Spinal cord (tissue), 10 donors: ENCODE data around the gene HADHB. TPM values are rescaled to one million over a fixed set of nuclear protein-coding genes. Genes with fewer than 3 reads are reported as not detected.
A peak's percentile ranks its signal among the peaks of the same experiment; 100 is the strongest.
"Not testable (repeated sequence)": the region's sequence is repeated elsewhere in the genome, so short reads cannot be mapped to it uniquely, and the experiment has no call there.

Experiments used
- DNase-seq, 6 donors: peaks; one replicate each; pipeline versions ENCODE4 v3.0.0 to v3.0.0-alpha.2; 2013 to 2015; ENCODE audit warnings: low spot score in 6 of 6, low read depth in 4 of 6
- H3K27ac ChIP-seq: one replicate; pipeline ENCODE4 v1.5.1; 2013; ENCODE audit warnings: low read depth, low read length, control low read depth
- H3K27me3 ChIP-seq: one replicate; pipeline ENCODE4 v1.6.1; 2013; ENCODE audit warnings: low read length; ENCODE audit not compliant: control insufficient read depth, insufficient read depth
- H3K36me3 ChIP-seq: one replicate; pipeline ENCODE4 v1.6.1; 2013; ENCODE audit warnings: low read length; ENCODE audit not compliant: control insufficient read depth, insufficient read depth
- H3K4me1 ChIP-seq: one replicate; pipeline ENCODE4 v1.6.1; 2013; ENCODE audit warnings: low read length; ENCODE audit not compliant: control insufficient read depth, insufficient read depth
- H3K4me3 ChIP-seq: one replicate; pipeline ENCODE4 v1.5.1; 2013; ENCODE audit warnings: low read depth, low read length, control low read depth
- H3K9me3 ChIP-seq: one replicate; pipeline ENCODE4 v1.6.1; 2013; ENCODE audit warnings: low read length; ENCODE audit not compliant: control insufficient read depth, insufficient read depth
- WGBS: methylation state at CpG from one replicate; pipeline ENCODE4 v1.1.5; 2013; ENCODE audit warnings: missing lambda C conversion rate; ENCODE audit not compliant: insufficient coverage; 5-methylcytosine and 5-hydroxymethylcytosine counted together
- polyA plus RNA-seq, 2 donors: library from polyadenylated mRNA; unstranded; fragments of 120-200 nt; gene quantifications; one replicate each; pipeline ENCODE4 v1.2.1, GENCODE V29; 2013; ENCODE audit not compliant: insufficient read length in 2 of 2
- total RNA-seq, 2 donors: library from RNA; depleted of rRNA in 1 of 2; stranded (reverse); fragments of 120-200 nt in 1 of 2; fragments of >200 nt in 1 of 2; gene quantifications; one replicate each; pipeline versions ENCODE4 v1.2.3 to v1.2.4, GENCODE V29; 2013 to 2014
- donor health status: healthy.

HADHB gene
- total and polyA plus RNA-seq, 4 donors = 81.7 to 106 (median 89.7) TPM

DNA sequence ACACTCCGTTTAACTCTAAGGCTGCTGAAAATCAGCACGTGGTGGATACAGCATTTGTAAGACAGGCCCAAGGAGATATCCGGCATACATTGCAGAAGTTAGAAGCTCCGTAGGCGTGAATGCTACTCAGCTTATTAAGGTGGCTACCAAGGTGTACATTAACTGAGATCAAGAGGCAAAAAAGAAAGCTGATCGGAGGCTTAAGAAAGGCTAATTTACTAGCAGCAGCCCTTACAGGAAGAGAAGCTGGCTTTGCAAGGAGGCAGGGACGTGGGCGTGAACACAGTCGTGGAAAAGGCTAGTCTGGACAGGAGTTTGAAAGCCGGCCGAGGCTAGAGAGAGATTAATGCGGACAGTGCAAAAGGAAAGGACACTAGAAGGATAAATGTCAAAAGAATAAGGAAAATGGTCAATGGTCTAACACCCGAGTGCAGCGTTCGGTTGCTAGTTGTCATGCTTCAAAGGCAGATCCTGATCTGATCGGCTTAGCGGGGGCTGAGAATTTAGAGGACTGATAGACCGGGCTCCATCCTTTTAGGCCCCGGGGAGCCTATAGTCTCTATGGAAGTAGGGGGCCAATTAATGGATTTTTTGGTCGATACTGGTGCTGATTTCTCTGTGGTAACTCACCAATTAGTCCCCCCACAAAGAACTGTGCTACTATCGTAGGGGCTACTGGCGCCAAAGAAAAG lies 55.6 kb downstream of the HADHB start:
- Histone ChIP-seq H3K27ac (peak overlapping the region; percentile 86), H3K4me1 (peaks cover 16% of the 10 kb centered on the region), H3K4me3 (peak overlapping the region; percentile 69), H3K36me3 (no peaks in the 10 kb centered on the region), H3K27me3 (peaks cover 3% of the 10 kb centered on the region), H3K9me3 (no peaks in the 10 kb centered on the region)
- peak in 5 of 6 donors; percentile 5 to 46 (median 28) for DNase-seq
- WGBS = 22% methylated on average over 18 of the region's 22 CpGs

- no peaks in the 10 kb centered on the region for H3K36me3 ChIP-seq
- no peak overlapping the region for H3K4me3 ChIP-seq
- no peak overlapping the region for H3K27ac ChIP-seq
- peaks cover 16% of the 10 kb centered on the region for H3K4me1 ChIP-seq
- WGBS = 82% methylated on average over 6 of the region's 6 CpGs
- no peaks in the 10 kb centered on the region for H3K9me3 ChIP-seq
- no peak for DNase-seq
- H3K27me3 ChIP-seq = peaks cover 3% of the 10 kb centered on the region
Observed at GRCh38 chr2:26302846-26303245, 58.1 kb downstream of the HADHB start.

- not testable (repeated sequence) for H3K27me3 ChIP-seq, DNase-seq, H3K4me1 ChIP-seq, H3K36me3 ChIP-seq, H3K27ac ChIP-seq, H3K9me3 ChIP-seq, H3K4me3 ChIP-seq
- no CpG with 5 or more reads among the region's 7 CpGs for WGBS
Observed at GRCh38 chr2:26305094-26305493, 60.4 kb downstream of the HADHB start.

DNA sequence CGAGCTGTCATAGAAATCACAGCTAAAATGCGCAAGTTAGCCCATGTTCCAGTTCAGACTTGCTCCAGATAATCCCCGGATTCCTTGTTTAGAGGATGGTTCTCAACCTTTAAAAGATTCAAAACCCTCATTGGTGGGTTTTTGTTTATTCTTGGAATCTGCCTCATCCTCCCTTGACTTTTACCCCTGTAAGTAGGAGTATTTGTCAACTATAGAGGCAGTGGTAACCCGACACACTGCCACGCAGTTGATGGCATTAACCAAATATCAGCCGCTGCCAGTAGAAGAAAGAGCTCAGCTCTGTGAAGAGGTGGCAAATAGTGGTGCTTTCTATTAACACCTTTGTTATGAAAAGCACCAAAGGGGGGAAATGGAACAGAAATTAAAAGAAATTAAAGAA lies 60.8 kb downstream of the HADHB start:
- Histone ChIP-seq H3K27me3 (no peaks in the 10 kb centered on the region), H3K4me3 (no peak overlapping the region), H3K36me3 (no peaks in the 10 kb centered on the region), H3K9me3 (no peaks in the 10 kb centered on the region), H3K4me1 (peaks cover 2% of the 10 kb centered on the region), H3K27ac (no peak overlapping the region)
- DNase-seq = no peak
- no CpG with 5 or more reads among the region's 6 CpGs for WGBS

DNA sequence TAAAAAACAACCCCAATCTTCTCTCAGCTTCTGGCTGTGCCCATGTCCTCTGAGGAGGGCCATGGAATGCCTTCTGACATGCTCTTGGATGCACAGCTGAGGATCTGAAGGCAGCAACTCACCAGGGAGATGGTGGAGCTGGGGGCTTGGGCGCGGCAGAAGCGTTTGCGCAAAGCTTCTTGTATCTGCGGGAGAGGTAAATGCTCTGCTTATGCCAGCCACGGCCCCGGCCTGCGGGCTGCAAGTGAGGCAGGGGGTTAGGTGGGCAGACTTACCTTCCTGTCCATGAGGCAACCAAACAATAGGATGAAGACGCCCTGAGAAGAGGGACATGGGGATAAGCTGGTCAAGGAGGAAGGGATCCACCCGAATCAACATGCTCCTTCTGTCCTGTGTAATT lies 65.2 kb downstream of the HADHB start:
- Histone ChIP-seq H3K27ac (no peak overlapping the region), H3K36me3 (peaks cover 11% of the 10 kb centered on the region), H3K9me3 (no peaks in the 10 kb centered on the region), H3K4me1 (no peaks in the 10 kb centered on the region), H3K4me3 (no peak overlapping the region), H3K27me3 (no peaks in the 10 kb centered on the region)
- no peak for DNase-seq
- WGBS = 83% methylated on average over 8 of the region's 10 CpGs

- WGBS = 64% methylated on average over 5 of the region's 9 CpGs
- H3K4me3 ChIP-seq = no peak overlapping the region
- no peaks in the 10 kb centered on the region for H3K27me3 ChIP-seq
- no peak overlapping the region for H3K27ac ChIP-seq
- DNase-seq = no peak
- H3K4me1 ChIP-seq = no peaks in the 10 kb centered on the region
- H3K9me3 ChIP-seq = no peaks in the 10 kb centered on the region
- peaks cover 11% of the 10 kb centered on the region for H3K36me3 ChIP-seq
Observed at GRCh38 chr2:26312471-26312870, 67.7 kb downstream of the HADHB start.

- H3K4me3 ChIP-seq = no peak overlapping the region
- no peaks in the 10 kb centered on the region for H3K4me1 ChIP-seq
- DNase-seq = no peak
- H3K9me3 ChIP-seq = no peaks in the 10 kb centered on the region
- no peaks in the 10 kb centered on the region for H3K27me3 ChIP-seq
- 87% methylated on average over 12 of the region's 12 CpGs for WGBS
- peaks cover 11% of the 10 kb centered on the region for H3K36me3 ChIP-seq
- no peak overlapping the region for H3K27ac ChIP-seq
Observed at GRCh38 chr2:26313446-26313845, 68.7 kb downstream of the HADHB start.

DNA sequence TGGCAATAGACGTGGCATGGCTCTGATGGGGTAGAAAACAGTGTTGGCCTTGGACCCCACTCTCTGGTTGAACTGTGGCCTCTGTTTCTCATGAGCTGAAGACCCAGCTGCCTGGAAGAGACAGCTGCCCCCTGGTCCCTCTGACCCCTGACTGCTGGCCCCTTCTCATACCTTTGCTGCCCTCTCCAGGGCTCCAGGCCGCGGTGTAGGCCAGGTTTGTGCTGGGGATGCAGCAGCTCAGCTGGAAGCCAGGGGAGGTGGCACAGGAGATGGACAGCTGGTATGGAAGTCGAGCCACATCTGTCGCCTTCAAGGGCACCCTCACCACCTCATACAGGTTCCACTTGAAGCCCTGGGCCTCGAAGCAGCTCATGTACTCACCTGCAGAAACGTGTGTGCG lies 69.5 kb downstream of the HADHB start:
- 79% methylated on average over 6 of the region's 8 CpGs for WGBS
- no peak overlapping the region for H3K27ac ChIP-seq

GRCh38 chr2:26316041-26316440 lies 71.3 kb downstream of the HADHB start:
- Histone ChIP-seq H3K9me3 (no peaks in the 10 kb centered on the region), H3K36me3 (peaks cover 7% of the 10 kb centered on the region), H3K4me1 (no peaks in the 10 kb centered on the region), H3K27me3 (no peaks in the 10 kb centered on the region), H3K4me3 (no peak overlapping the region), H3K27ac (no peak overlapping the region)
- DNase-seq = peak in 1 of 6 donors; percentile 46
- WGBS = no CpG with 5 or more reads among the region's 2 CpGs

More for the DNA sequence above, 69.5 kb downstream of the HADHB start:
- peaks cover 11% of the 10 kb centered on the region for H3K36me3 ChIP-seq
- no peak for DNase-seq
- H3K27me3 ChIP-seq = no peaks in the 10 kb centered on the region
- no peak overlapping the region for H3K4me3 ChIP-seq
- H3K9me3 ChIP-seq = no peaks in the 10 kb centered on the region
- H3K4me1 ChIP-seq = no peaks in the 10 kb centered on the region

DNA sequence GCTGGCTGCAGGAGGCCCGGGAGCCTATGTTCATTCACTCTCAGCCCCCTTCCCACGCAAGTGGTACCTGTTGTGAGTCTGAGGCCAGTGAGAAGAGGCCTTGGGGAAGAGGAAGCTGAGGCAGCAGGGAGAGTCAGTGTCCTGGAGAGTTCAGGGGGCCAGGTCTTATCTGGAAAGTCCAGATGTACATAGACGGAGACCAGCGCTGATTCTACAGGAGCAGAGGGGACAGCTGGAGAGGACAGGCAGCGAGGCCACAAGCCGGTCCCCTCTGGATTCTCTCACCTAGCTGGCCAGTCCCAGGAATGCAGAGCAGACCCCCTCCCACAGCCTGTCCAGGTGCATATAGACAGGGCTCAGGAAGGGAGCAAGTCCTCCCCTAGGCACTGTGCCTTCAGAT lies 72.1 kb downstream of the HADHB start:
- no peaks in the 10 kb centered on the region for H3K27me3 ChIP-seq
- DNase-seq = no peak
- no peaks in the 10 kb centered on the region for H3K9me3 ChIP-seq
- no peak overlapping the region for H3K4me3 ChIP-seq
- 86% methylated on average over 5 of the region's 6 CpGs for WGBS
- no peaks in the 10 kb centered on the region for H3K4me1 ChIP-seq
- peaks cover under 1% of the 10 kb centered on the region for H3K36me3 ChIP-seq
- no peak overlapping the region for H3K27ac ChIP-seq
